Panc1 (cell line): Measurements from ENCODE around the gene WWOX.

ENCODE experiments used
- CTCF ChIP-seq: fragments of 450-650 bp; IDR thresholded peaks from 2 replicates; pipeline ENCODE4 v1.5.1; 2017; ENCODE audit warnings: mild to moderate bottlenecking
- POLR2AphosphoS5 ChIP-seq: IDR thresholded peaks from 2 replicates; pipeline ENCODE4 v1.6.1; 2012; ENCODE audit warnings: mild to moderate bottlenecking, low read depth, low read length, moderate library complexity
- REST ChIP-seq, 2 experiments: IDR thresholded peaks; 2 replicates each; pipeline ENCODE4 v1.6.1; 2011 to 2012; ENCODE audit warnings: low read depth in 2 of 2, control low read depth in 1 of 2, low read length in 1 of 2, mild to moderate bottlenecking in 1 of 2, moderate library complexity in 1 of 2; ENCODE audit not compliant: insufficient read depth in 1 of 2
- TCF7L2 ChIP-seq: IDR thresholded peaks from 2 replicates; pipeline ENCODE4 v1.6.1; 2011; ENCODE audit warnings: mild to moderate bottlenecking, low read depth, low read length, inconsistent platforms

GRCh38 chr16:78396673-78397072, 297.2 kb downstream of the WWOX start:
- TF ChIP-seq CTCF (no peak), TCF7L2 (no peak), POLR2AphosphoS5 (no peak), REST (IDR thresholded peaks at IDR 0.05; ENCODE audit: insufficient read depth in 1 of 2, low read depth in 2 of 2, low read length in 1 of 2) (no peak)
